GM12892 (cell line): ENCODE measurements around the gene PRIM2.

Experiments
- POLR2A ChIP-seq: IDR thresholded peaks from 2 replicates; pipeline ENCODE4 v1.6.1; 2011; ENCODE audit warnings: low read depth, low read length, control low read depth
- POLR2AphosphoS5 ChIP-seq: IDR thresholded peaks from 2 replicates; pipeline ENCODE4 v1.6.1; 2011; ENCODE audit warnings: low read depth, low read length, control low read depth
- TAF1 ChIP-seq: IDR thresholded peaks from 2 replicates; pipeline ENCODE4 v1.6.1; 2011; ENCODE audit warnings: low read depth, mild to moderate bottlenecking, control low read depth, low read length, borderline replicate concordance

- TF ChIP-seq TAF1: no peak
- TF ChIP-seq POLR2AphosphoS5: no peak
- no peak for TF ChIP-seq POLR2A
These were observed 33.4 kb upstream of the PRIM2 start for GRCh38 chr6:57283911-57284455.
